ENCODE data around the gene SCAMP5. TPM values are rescaled to one million over a fixed set of nuclear protein-coding genes. Genes with fewer than 3 reads are reported as not detected.

The SCAMP5 gene
- total RNA-seq, 4 donors from 2014 or later, result 1.3 to 4.1 (median 2.6) TPM

DNA sequence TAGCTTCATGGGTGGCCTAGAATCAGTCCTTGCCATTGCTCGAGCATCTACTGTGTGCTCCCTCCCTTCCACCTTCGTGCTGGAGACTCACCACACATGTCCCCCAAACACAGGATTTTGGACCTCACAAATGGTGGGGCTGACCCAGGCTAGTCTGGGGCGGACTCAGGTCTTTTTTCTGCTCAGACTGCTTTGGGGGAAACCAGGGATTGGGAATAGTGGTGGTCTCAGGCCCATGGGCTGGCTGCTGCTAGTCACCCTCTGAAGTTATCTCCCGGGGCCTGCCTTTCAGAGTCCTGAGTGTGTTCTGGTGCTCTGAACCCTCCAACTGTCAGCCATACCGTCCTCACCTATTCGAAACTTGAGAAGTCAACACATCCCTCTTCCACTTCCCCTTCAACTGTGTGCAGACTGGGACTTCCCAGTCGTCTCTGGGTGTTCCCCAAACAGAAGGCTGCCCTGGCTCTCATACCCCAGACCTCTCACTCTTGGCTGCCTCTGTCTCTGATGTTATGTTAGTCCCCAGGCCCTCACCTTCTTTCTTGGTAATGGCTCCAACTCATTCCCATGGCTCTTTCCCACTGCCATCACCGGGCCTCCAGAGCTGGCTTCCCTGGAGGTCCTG, 74.0 kb downstream of the SCAMP5 start:
- TF ChIP-seq, protein P1, sequence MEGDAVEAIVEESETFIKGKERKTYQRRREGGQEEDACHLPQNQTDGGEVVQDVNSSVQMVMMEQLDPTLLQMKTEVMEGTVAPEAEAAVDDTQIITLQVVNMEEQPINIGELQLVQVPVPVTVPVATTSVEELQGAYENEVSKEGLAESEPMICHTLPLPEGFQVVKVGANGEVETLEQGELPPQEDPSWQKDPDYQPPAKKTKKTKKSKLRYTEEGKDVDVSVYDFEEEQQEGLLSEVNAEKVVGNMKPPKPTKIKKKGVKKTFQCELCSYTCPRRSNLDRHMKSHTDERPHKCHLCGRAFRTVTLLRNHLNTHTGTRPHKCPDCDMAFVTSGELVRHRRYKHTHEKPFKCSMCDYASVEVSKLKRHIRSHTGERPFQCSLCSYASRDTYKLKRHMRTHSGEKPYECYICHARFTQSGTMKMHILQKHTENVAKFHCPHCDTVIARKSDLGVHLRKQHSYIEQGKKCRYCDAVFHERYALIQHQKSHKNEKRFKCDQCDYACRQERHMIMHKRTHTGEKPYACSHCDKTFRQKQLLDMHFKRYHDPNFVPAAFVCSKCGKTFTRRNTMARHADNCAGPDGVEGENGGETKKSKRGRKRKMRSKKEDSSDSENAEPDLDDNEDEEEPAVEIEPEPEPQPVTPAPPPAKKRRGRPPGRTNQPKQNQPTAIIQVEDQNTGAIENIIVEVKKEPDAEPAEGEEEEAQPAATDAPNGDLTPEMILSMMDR (IDR thresholded peaks at IDR 0.05; ENCODE audit: low read depth), result no peak

- TF ChIP-seq, protein P1 (IDR thresholded peaks at IDR 0.05; ENCODE audit: low read depth), result no peak
Measured at GRCh38 chr15:75070674-75071073, 75.3 kb downstream of the SCAMP5 start.

Small RNA genes lying within 50 kb of the gene (small RNA-seq; reads per million reads assigned to genes)
- not detected for gene AC015720.1
- gene RF00019, result 0.49 reads per million

Other genes with a start within 250 kb of the SCAMP5 start
- not detected for gene CYP1A2, start 246.7 kb upstream of the SCAMP5 start, total RNA-seq
- gene CSK, start 213.5 kb upstream of the SCAMP5 start, total RNA-seq, result 10 to 100 TPM; 17.1 to 25.2 (median 21.9) TPM
- gene LMAN1L, start 182.7 kb upstream of the SCAMP5 start, total RNA-seq, result not detected
- gene CPLX3, start 168.9 kb upstream of the SCAMP5 start, total RNA-seq, result not detected
- gene ULK3, start 152.4 kb upstream of the SCAMP5 start, total RNA-seq, result 10 to 100 TPM; 23.8 to 29.8 (median 28.7) TPM
- gene SCAMP2, start 122.2 kb upstream of the SCAMP5 start, total RNA-seq, result 10 to 100 TPM; 51.1 to 82.7 (median 64.4) TPM
- gene MPI, start 105.5 kb upstream of the SCAMP5 start, total RNA-seq, result 10 to 100 TPM; 20.2 to 39.9 (median 31.9) TPM
- gene FAM219B, start 88.7 kb upstream of the SCAMP5 start, total RNA-seq, result 100 to 1,000 TPM in 1 of 4 donors, 10 to 100 TPM in 3; 53.3 to 102 (median 65.2) TPM
- 100 to 1,000 TPM in 1 of 4 donors, 10 to 100 TPM in 3; 72.4 to 108 (median 97.1) TPM for gene COX5A, start 57.5 kb upstream of the SCAMP5 start, total RNA-seq
- 10 to 100 TPM in 2 of 4 donors, 1 to 10 TPM in 2; 3.3 to 12.4 (median 8.6) TPM for gene RPP25, start 38.8 kb upstream of the SCAMP5 start, total RNA-seq
- 10 to 100 TPM; 10.5 to 20.2 (median 14.5) TPM for gene PPCDC, start 28.0 kb downstream of the SCAMP5 start, total RNA-seq
- 10 to 100 TPM in 1 of 4 donors, 1 to 10 TPM in 3; 7.5 to 21.3 (median 9.5) TPM for gene C15orf39, start 206.3 kb downstream of the SCAMP5 start, total RNA-seq

Data from subcutaneous adipose tissue (tissue), 4 donors.